PC-3 (cell line): ENCODE data around the gene WDR38. TPM values are rescaled to one million over a fixed set of nuclear protein-coding genes. Genes with fewer than 3 reads are reported as not detected.

ENCODE experiments used
- ATAC-seq: fragments of 200-7000 bp; cut with Tn5 transposase; 2 replicates; pipeline ENCODE4 v1.9.1; 2020; ENCODE audit warnings: mild to moderate bottlenecking, moderate library complexity
- BruUV-seq: library from RNA; stranded (reverse); fragments of 400-500 nt; replicated peaks from 2 replicates; lab custom pipeline; 2021; lab: Mats Ljungman, UMichigan
- CTCF ChIA-PET: fragments of 300-600 bp; sonication (Branson Sonifier 250); formaldehyde crosslinking; loops from one replicate; lab custom pipeline; 2022; ENCODE audit warnings: antibody characterized with exemption; lab: Charles Lee
- POLR2A ChIA-PET: fragments of 300-600 bp; sonication (Branson Sonifier 250); formaldehyde crosslinking; loops from one replicate; lab custom pipeline; 2022; ENCODE audit warnings: antibody characterized with exemption; ENCODE audit not compliant: unreplicated experiment; lab: Charles Lee
- DNase-seq: peaks from one replicate; pipeline ENCODE4 v3.0.0-alpha.2; 2015
- H2AFZ ChIP-seq: fragments of 300-600 bp; sonication (generic); 2 replicates; pipeline ENCODE4 v1.6.0; 2016; ENCODE audit warnings: antibody characterized with exemption, low read length
- H3F3A ChIP-seq: fragments of 300-600 bp; sonication (generic); one replicate; pipeline ENCODE4 v1.6.0; 2017; ENCODE audit warnings: antibody characterized with exemption, low read length, control low read depth, mild to moderate bottlenecking; ENCODE audit not compliant: unreplicated experiment
- H3K27ac ChIP-seq: fragments of 300-600 bp; sonication (generic); 2 replicates; pipeline ENCODE4 v1.5.1; 2016; ENCODE audit warnings: mild to moderate bottlenecking, low read length
- H3K27me3 ChIP-seq: fragments of 300-600 bp; sonication (generic); 2 replicates; pipeline ENCODE4 v1.6.1; 2016; ENCODE audit warnings: low read length, mixed read lengths
- H3K36me3 ChIP-seq: fragments of 300-600 bp; sonication (generic); 2 replicates; pipeline ENCODE4 v1.6.1; 2016; ENCODE audit warnings: low read depth, mixed run types, low read length, mixed read lengths
- H3K4me1 ChIP-seq: fragments of 300-600 bp; sonication (generic); 2 replicates; pipeline ENCODE4 v1.5.1; 2016; ENCODE audit warnings: low read length; ENCODE audit not compliant: insufficient read depth
- H3K4me2 ChIP-seq: fragments of 300-600 bp; sonication (generic); 2 replicates; pipeline ENCODE4 v1.6.0; 2016; ENCODE audit warnings: low read length
- H3K4me3 ChIP-seq: fragments of 300-600 bp; sonication (generic); 2 replicates; pipeline ENCODE4 v1.5.1; 2016; ENCODE audit warnings: mild to moderate bottlenecking, low read length, mixed read lengths
- H3K79me2 ChIP-seq: fragments of 300-600 bp; sonication (generic); 2 replicates; pipeline ENCODE4 v1.6.1; 2017; ENCODE audit warnings: low read length, mixed read lengths
- H3K9ac ChIP-seq: fragments of 300-600 bp; sonication (generic); 2 replicates; pipeline ENCODE4 v1.6.0; 2016; ENCODE audit warnings: mild to moderate bottlenecking, low read length
- H3K9me2 ChIP-seq: fragments of 300-600 bp; sonication (generic); replicated peaks from 2 replicates; pipeline ENCODE4 v1.6.1; 2016; ENCODE audit warnings: mixed run types, low read length, mixed read lengths
- H3K9me3 ChIP-seq: fragments of 300-600 bp; sonication (generic); 2 replicates; pipeline ENCODE4 v1.6.1; 2016; ENCODE audit warnings: low read length, mixed read lengths
- H4K20me1 ChIP-seq: fragments of 300-600 bp; sonication (generic); 2 replicates; pipeline ENCODE4 v1.6.1; 2016; ENCODE audit warnings: low read length, mixed read lengths
- EZH2 ChIP-seq: fragments of 300-600 bp; sonication (generic); IDR thresholded peaks from one replicate; pipeline ENCODE4 v1.6.1; 2017; ENCODE audit warnings: antibody characterized with exemption, mild to moderate bottlenecking, low read length; ENCODE audit not compliant: unreplicated experiment
- EZH2phosphoT487 ChIP-seq: fragments of 300-600 bp; sonication (generic); IDR thresholded peaks from 2 replicates; pipeline ENCODE4 v1.6.1; 2018; ENCODE audit warnings: mild to moderate bottlenecking, antibody characterized with exemption, low read length, borderline replicate concordance
- intact Hi-C: fragments of 100-400 bp; cut with micrococcal nuclease; formaldehyde crosslinking; loops from 2 replicates; pipeline ENCODE4 v1.9.0; 2023
- total RNA-seq: library from RNA; depleted of rRNA; stranded (reverse); fragments of >200 nt; gene quantifications from 2 replicates; pipeline ENCODE4 v1.2.3, GENCODE V29; 2014
- TF ChIP-seq, protein P1 (sequence below): fragments of 300-600 bp; sonication (generic); conservative IDR thresholded peaks from 2 replicates; pipeline ENCODE4 v1.5.1; 2017; ENCODE audit warnings: antibody characterized with exemption, low read depth, mild to moderate bottlenecking, low read length

The WDR38 gene
- total RNA-seq, 1 experiment from 2014 or later: not detected

DNA sequence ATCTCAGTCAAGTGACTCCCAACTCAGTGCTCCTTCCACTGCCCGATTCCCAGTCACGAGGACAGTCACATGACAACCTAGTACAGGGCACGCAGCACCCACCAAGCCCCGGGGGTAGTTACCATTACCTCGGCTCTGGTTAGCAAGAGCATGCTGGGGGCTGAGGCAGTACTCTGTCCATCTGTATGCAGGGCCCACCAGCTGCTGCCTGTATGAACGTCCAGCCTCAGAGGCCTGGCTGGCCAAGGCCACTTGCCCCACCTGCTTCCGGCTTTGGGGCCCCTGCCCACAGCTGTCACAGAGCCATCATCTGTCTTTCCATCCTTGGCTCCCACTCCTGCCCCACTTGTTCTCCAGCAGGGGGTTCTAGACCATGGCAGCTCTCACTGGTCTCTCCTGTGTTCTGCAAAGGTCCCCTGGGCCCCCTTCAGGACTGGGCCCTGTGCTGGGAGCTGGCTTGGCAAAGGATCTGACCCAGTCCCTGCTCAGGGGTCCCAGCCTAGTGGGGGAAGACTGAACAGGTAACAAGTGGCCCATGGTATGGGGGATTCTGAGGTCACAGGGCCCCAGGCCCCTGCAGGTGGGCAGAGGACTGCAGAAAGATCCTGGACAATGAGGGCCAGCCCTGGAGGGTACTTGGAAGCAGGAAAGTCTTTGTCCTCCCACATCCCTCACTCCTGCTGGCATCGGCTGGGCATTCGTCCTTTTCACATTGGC is 5.2 kb downstream of the WDR38 start:
- Histone ChIP-seq H2AFZ (no peak overlapping the region), H3K36me3 (peaks cover 42% of the 10 kb centered on the region), H3K4me3 (no peak overlapping the region), H3K27ac (no peak overlapping the region), H3K79me2 (peaks cover 40% of the 10 kb centered on the region), H4K20me1 (peaks cover 40% of the 10 kb centered on the region), H3K27me3 (no peaks in the 10 kb centered on the region), H3K9ac (no peak overlapping the region), H3K4me1 (peaks cover 22% of the 10 kb centered on the region), H3F3A (peaks cover 13% of the 10 kb centered on the region), H3K9me3 (no peaks in the 10 kb centered on the region), H3K4me2 (peak overlapping the region; percentile 90; the same call in 1 of the 2 replicates), H3K9me2 (no peaks in the 10 kb centered on the region)
- POLR2A ChIA-PET: no interaction called here
- ATAC-seq (no peak), DNase-seq (no peak)
- CTCF ChIA-PET: no interaction called here
- BruUV-seq: no TSS peak
- intact Hi-C loops: no loop called here
- TF ChIP-seq, protein P1, sequence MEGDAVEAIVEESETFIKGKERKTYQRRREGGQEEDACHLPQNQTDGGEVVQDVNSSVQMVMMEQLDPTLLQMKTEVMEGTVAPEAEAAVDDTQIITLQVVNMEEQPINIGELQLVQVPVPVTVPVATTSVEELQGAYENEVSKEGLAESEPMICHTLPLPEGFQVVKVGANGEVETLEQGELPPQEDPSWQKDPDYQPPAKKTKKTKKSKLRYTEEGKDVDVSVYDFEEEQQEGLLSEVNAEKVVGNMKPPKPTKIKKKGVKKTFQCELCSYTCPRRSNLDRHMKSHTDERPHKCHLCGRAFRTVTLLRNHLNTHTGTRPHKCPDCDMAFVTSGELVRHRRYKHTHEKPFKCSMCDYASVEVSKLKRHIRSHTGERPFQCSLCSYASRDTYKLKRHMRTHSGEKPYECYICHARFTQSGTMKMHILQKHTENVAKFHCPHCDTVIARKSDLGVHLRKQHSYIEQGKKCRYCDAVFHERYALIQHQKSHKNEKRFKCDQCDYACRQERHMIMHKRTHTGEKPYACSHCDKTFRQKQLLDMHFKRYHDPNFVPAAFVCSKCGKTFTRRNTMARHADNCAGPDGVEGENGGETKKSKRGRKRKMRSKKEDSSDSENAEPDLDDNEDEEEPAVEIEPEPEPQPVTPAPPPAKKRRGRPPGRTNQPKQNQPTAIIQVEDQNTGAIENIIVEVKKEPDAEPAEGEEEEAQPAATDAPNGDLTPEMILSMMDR: 0 out of 2 replicates have a peak, but pooled peaks have one; percentile 15
- TF ChIP-seq EZH2phosphoT487: no peak
- TF ChIP-seq EZH2: no peak

DNA sequence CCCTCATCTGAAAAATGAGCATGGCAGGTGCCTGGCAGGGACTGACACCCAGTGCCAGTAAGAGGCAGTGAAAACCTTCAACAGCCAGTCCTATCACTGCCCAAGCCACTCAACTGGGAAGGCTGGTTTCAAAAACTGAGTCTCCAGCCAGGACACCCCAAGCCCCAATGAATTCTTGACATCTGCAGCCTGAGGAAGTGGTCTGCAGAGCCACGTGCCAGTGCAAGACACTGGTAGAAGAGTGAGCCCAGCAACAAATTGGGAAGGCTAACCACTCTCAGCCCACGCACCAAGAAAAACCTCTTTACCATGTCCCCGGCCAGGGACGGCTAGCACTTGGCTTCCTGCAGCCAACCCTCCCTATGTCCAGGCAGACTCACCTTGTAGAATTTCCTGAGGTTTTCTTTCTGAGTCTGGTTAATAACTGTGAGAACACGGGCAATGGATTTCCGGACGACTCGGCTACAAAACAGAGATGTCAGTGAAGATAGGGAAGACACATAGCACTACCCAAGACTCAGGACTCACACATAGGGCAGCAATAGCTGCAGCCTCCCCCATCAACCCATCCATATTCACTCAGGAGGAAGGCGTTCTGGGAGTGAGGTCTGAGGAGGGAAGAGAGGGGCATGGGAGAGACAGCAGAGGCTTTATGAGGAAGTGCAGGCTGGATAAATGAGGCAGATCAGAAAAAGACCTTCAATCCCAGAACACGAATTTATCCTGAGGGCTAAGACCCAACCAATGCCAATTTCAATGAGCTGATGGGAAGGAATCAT is 6.7 kb downstream of the WDR38 start:
- no peaks in the 10 kb centered on the region for H3K27me3 ChIP-seq
- TF ChIP-seq EZH2: no peak
- TF ChIP-seq EZH2phosphoT487: no peak
- TF ChIP-seq, protein P1: no peak
- ChIA-PET CTCF (no interaction called here), POLR2A (no interaction called here)
- H2AFZ ChIP-seq: no peak overlapping the region
- H3K9ac ChIP-seq: peak overlapping the region; percentile 99
- no peak for ATAC-seq
- H3K79me2 ChIP-seq: peaks cover 40% of the 10 kb centered on the region
- H3K9me2 ChIP-seq: no peaks in the 10 kb centered on the region
- peak overlapping the region; percentile 90 for H3K4me2 ChIP-seq
- H3K4me1 ChIP-seq: peaks cover 26% of the 10 kb centered on the region
- H3F3A ChIP-seq: peaks cover 13% of the 10 kb centered on the region
- no peaks in the 10 kb centered on the region for H3K9me3 ChIP-seq
- no peak for DNase-seq
- H4K20me1 ChIP-seq: peaks cover 40% of the 10 kb centered on the region
- intact Hi-C loops: no loop called here
- H3K36me3 ChIP-seq: peaks cover 42% of the 10 kb centered on the region
- H3K27ac ChIP-seq: no peak overlapping the region
- BruUV-seq: no TSS peak
- peak overlapping the region; percentile 98 for H3K4me3 ChIP-seq
